ENCODE results near the gene WDR4.
A peak's percentile ranks its signal among the peaks of the same experiment; 100 is the strongest.
"Not testable (repeated sequence)": the region's sequence is repeated elsewhere in the genome, so short reads cannot be mapped to it uniquely, and the experiment has no call there.

Gene WDR4

GRCh38 chr21:42851812-42852665, 27.3 kb downstream of the WDR4 start:
- DNase-seq = no peak

GRCh38 chr21:42850866-42851391, 28.4 kb downstream of the WDR4 start:
- DNase-seq = peak; percentile 23 to 59 (median 46)

- no peak for DNase-seq
Observed at GRCh38 chr21:42850463-42850862, 28.9 kb downstream of the WDR4 start.

- no peak for DNase-seq
Observed at GRCh38 chr21:42849759-42850412, 29.5 kb downstream of the WDR4 start.

- DNase-seq = no peak
Observed at GRCh38 chr21:42848932-42849758, 30.2 kb downstream of the WDR4 start.

GRCh38 chr21:42848144-42848931, 31.0 kb downstream of the WDR4 start:
- not testable (repeated sequence) for DNase-seq

- DNase-seq = no peak
Observed at GRCh38 chr21:42847726-42848125, 31.6 kb downstream of the WDR4 start.

- DNase-seq = no peak
Observed at GRCh38 chr21:42847051-42847707, 32.2 kb downstream of the WDR4 start.

- no peak for DNase-seq
Observed at GRCh38 chr21:42846221-42846620, 33.1 kb downstream of the WDR4 start.

GRCh38 chr21:42845296-42845965, 33.9 kb downstream of the WDR4 start:
- DNase-seq = no peak

GRCh38 chr21:42844411-42845113, 34.8 kb downstream of the WDR4 start:
- DNase-seq = no peak

GRCh38 chr21:42843056-42843455, 36.3 kb downstream of the WDR4 start:
- DNase-seq = no peak

GRCh38 chr21:42841916-42842655, 37.3 kb downstream of the WDR4 start:
- DNase-seq = not testable (repeated sequence)

- DNase-seq = no peak
Observed at GRCh38 chr21:42841156-42841915, 38.0 kb downstream of the WDR4 start.

- no peak for DNase-seq
Observed at GRCh38 chr21:42840411-42841155, 38.8 kb downstream of the WDR4 start.

- DNase-seq = peak in 2 of 3 donors; percentile 14 to 40
Observed at GRCh38 chr21:42839271-42840231, 39.8 kb downstream of the WDR4 start.

GRCh38 chr21:42838212-42838690, 41.1 kb downstream of the WDR4 start:
- DNase-seq = not testable (repeated sequence)

Data from suppressor macrophage treated with lipopolysaccharide for 1 hour (primary cell).